HG03097 (cell line): ENCODE data around the gene CATSPER1.
A peak's percentile ranks its signal among the peaks of the same experiment; 100 is the strongest.
"Not testable (repeated sequence)": the region's sequence is repeated elsewhere in the genome, so short reads cannot be mapped to it uniquely, and the experiment has no call there.

Experiments used
- ATAC-seq: cut with Tn5 transposase; IDR thresholded peaks from one replicate; pipeline ENCODE4 v1.9.1; 2021; ENCODE audit not compliant: unreplicated experiment, low FRiP score

CATSPER1 gene

DNA sequence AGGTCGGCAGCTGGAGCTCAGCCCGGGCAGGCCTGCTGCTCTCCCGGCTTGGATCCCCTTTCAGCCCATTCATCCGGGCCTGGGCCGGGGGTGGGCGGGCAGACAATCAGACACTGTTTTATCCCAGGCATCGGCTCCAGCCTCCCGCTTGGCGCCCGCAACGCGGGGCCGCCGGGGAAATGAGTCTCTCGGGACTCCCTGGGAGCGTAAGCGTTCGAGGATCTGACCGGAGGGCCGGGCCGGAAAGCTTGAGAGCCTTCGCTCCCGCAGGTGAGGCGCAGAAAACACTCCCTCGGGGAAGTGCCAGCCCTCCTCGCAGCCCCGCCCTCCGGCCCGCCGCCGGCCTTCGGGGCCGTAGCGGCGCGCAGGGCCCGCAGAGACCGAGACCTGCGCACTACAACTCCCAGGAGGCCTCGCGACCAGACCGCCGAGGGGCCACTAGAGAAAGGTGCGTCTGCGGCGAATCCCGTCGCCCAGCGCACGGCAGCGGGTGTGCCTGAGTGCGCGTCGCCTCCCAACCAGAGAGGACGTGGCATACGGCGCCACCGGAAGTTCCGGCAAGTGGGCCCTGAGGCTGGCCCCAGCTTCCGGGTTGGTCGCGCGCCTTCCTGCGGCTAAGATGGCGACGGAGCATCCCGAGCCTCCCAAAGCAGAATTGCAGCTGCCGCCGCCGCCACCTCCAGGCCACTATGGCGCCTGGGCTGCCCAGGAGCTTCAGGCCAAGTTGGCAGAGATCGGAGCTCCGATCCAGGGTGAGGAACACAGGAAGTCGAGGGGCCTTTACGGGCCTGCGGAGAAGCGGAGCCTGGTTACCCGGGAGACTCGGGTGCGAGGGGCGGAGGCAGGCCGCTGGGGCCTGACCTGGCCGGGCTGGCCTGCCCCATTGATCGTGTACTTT is 25.7 kb upstream of the CATSPER1 start, which contains the start of gene SF3B2:
TSS of gene SF3B2 (plus strand) at position 599 of the 898 bp plus-strand sequence. CDS start at position 620, 21 bp downstream.
- ATAC-seq = peak; percentile 91

DNA sequence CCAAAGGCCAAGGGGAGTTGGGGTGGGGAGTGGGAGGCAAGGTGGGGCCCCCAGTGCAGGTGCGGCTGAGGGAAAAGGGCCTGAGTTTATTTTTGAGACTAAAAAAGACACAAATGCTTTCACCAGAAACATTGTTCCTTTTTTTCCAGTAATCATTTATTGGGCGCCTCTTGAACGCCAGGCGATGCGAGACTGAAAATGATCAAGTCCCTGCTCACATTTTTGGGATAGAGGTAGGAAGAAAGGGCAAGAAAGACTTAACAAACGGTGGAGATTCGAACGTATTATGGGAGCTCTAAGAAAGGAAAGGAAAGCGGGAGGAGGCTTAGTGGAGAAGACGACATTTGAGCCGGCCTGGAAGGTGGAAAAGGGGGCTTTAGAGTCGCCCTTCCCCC is 25.1 kb upstream of the CATSPER1 start:
- ATAC-seq = no peak

DNA sequence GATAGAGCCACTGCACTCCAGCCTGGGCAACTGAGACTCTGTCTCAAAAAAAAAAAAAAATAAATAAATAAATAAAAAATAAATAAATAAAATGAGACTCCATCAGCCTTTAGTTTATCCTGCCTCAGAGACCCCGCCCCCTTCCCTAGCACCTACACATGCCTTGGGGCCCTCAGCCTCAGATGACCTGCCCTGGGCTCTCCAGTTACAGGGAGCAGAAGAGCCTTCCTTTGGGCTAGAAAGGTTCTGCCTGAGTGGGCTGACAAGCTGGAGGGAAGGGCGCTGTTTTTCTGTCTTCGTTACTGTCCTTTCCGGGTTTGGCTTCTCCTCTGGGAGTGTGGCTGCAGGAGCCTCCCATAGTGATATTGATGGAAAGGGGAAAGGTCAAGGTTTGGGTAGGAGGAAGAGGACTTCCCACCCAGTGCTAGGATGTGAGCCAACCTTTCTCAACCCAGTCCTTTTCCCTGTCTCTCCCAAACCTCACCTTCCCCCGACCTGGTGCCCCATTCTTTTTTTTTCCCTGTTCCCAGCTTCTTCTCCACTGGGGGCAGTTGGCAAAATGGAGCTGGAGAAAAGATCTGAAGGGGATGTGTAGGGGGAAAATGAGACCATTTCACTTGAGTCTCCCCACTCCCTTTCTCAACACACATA is 24.4 kb upstream of the CATSPER1 start:
- no peak for ATAC-seq

DNA sequence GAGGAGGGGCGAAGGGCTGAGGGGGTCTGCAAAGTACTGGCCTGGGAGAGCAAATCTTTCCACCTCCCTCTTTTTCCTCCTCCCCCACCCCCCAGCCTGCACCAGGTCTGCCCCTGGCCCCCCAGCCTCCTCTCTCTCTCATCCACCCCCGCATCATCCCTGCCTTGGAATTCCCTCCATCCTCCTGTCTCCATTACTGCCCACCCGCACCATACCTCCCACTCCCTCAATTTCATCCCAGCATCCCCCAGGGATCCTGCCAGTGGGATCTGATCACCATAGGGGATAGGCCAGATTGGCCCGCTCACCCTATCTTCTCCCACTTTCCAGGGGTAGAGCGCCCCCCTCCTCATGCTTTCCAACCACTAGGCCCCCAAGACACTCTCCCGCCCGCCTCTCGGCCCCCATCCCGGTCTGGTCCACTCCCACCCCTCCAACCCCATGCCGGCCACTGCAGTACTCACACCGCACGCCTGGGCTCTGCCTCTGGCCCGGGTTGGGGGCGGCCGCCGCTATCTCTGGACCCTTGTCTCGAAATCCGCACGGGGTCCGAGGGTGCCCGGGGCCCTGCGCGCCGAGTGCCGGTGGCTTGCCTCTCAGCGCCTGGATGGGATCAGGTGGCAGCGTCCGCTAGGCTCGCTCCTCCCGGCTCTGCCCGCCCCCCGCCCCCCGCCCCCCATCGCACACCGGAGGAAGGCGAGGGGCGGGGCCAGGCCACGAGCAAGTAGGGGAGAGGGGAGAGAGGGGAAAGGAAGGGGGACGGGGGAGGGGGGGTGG is 22.5 kb upstream of the CATSPER1 start, which contains the start of gene GAL3ST3:
TSS of gene GAL3ST3 (minus strand) at position 615 of the 777 bp plus-strand sequence. CDS start 3,746 bp downstream, outside the sequence.
- no peak for ATAC-seq

DNA sequence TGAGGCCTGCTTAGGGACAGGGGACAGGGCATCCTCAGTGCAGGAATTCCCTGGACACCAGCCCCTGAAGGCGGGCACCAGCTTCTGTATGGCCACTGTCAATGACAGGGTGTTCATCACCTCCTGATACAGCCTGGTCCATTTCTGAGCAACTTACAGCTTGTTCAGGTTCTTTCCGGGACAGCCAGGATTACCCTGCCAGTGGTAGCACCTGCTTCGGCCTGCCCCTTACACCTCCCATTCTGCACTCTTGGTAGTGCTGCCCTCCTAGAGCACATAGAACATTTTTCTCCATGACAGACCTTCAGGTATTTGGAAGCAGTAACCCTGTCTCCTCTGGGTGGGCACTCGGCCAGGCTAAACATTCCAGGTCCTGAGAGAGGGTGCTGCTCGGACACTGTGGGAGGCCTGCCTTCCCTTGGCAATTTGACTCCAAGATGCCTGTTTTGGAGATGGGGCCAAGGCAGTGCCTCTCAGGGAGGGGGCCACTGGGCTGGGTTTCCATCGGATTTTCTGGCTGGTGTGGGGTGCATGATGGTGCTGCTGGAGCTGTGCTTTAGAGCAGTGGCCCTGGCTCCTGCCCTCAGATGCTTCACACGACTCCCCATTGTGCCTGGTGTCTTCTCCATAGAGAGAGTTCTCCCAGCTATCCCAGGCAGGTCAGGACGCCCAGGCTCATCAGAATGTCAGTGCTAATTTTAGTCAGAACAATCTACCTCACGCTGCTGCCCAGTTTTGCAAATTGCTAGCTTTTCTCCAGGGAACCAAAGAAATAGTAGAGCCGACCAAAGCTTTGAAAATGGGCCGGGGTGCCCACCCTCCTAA is 21.5 kb upstream of the CATSPER1 start:
- ATAC-seq = no peak

DNA sequence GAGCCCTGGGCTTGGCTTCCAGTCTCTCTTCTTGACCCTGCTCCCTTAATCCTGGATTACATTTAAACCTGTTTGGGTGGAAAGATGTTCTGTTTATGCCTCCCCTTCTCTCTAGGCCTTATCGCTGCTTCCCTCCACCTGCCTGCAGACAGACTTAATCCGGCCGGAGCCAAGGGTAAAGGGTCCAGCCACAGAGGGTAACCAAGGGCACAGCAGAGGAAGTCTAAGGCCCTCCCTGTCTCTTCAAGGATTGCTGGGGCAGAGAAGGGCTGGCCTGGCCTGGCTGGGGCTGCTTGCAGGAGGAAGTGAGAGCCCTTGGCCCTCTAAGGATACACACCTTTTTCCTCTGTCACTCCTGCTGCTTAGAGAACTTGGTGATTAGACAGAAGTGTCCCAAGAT is 20.6 kb upstream of the CATSPER1 start:
- no peak for ATAC-seq

DNA sequence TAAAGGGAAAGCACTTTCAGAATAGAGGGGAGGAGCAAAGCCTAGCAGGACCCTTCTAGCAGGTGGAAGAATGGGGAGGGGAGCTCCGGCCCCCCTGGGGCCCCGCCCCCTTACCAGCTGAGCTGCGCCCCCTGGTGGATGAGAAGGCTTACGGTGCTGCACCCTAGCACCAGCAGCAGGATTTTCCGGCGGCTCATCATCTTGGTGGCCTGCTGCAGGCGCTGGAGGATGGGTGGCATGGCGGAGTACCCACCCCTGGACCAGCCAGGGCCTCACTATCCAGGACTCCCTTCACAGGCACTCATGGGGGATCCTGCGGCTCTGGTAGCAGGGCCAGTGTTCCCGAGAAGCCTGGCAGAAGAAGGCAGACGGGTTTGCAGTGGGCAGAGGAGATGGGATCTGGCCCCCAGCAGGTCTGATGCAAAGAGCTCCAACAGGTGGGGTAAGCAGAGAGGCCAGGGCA is 18.9 kb upstream of the CATSPER1 start:
- peak; percentile 64 for ATAC-seq

DNA sequence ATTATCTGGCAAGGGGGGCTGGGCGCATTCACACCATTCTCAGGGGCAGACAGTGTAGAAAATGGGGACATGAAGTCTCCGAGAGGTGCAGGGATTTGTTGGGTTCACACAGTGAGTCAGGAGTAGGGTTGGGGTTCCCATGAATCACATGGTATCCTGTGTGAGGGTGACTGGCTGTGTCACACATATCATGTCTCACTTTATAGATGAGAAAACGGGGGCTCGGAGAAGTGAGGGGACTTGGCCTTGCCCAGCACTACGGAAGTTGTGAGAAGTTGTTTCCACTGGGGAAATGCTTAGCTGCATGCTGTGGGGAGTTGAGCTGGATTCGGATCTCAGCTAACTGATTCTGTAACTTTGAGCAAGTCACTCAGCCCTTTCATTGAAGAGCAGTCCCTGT is 18.5 kb upstream of the CATSPER1 start:
- no peak for ATAC-seq

DNA sequence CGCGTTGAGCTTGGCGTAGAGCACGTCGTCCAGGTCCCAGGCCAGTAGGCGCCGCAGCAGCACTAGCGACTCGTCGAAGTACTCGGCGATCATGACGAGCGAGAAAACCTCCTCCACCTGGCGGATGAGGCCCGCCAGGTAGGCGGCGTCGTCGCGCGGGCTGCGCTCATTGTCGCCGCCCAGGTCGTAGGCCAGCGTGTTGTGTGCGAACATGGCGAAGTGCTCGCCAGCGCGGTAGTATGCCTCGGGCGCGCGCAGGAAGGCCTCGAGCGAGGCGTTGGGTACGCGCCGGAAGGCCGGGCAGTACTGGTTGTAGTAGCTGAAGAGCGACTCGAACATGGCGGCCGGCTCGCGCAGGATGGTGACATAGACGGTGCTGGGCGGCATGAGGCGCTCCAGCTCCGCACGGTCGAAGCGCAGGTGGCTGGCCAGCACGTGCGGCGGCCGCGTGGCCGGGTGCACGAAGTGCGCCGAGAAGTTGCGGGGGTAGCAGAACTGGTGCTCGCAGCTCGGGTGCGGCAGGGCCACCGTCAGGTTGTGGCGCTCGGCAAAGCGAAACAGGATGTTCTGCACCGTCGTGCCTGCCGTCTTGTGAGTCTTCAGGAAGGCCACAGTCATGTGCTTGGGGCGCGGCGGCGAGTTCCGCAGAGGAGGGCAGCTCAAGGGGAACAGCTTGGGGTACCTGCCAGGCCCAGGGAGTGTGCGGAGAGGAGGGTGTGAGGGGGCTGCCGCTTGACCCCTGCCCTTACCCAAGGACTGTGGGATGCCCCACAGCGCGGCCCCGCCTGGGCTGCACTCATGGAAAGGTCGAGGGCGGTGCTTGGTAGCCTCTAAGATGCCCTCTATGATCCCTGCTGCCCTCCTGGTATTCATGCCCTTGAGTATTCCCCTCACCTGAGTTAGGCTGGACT is 17.0 kb upstream of the CATSPER1 start:
- ATAC-seq = no peak

DNA sequence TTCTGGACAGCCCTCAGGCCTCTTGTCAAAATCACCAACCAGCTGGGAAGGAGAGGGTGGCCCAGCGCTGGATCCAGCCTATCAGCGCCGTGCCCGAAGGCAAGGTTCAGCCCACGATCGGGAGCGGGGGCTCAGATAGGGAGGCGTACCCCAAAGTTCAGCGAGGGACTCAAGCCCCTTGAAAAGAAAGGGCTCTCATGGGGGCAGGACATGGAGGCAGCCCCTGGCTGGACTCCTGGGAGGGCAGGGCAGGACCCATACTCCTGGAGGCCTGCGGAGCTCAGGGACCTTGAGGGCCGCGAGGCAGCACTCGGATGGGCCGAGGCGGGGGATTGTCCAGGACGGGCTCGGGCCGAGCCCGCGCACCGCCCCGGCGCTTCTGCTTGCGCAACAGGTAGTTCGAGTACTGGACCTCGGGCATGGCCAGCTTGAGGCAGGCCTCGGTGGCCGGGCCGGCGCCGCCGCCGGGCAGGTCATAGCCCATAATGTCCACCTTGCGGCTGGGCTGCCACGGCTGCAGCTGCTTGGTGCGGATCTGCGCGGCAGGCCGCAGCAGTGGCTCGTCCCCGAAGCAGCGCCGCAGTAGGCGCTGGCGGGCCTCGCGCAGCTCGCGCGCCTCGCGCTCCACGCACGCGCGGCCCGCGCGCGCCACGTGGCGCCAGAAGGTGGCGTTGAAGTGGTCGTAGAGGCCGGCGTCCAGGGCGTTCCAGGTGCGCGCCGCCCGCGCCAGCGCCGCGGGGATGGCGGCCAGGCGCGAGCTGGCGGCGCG is 16.1 kb upstream of the CATSPER1 start:
- no peak for ATAC-seq

DNA sequence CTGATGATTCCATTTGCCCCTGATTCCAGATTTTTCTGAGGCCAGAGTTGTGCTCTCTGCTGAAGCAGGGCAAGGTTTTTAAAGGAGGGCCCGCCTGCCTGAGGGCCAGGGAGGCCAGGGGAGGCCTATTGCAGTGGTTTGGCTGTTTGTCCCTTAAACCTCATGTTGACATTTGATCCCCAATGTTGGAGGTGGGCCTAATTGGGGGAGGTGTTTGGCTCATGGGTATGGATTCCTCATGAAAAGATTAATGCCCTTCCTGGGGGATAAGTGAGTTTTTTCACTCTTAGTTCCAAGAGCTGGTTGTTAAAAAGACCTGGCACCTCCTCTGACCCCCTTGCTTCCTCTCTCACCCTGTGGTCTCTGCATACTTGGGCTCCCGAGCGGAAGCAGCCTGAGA is 13.5 kb upstream of the CATSPER1 start:
- ATAC-seq = no peak

DNA sequence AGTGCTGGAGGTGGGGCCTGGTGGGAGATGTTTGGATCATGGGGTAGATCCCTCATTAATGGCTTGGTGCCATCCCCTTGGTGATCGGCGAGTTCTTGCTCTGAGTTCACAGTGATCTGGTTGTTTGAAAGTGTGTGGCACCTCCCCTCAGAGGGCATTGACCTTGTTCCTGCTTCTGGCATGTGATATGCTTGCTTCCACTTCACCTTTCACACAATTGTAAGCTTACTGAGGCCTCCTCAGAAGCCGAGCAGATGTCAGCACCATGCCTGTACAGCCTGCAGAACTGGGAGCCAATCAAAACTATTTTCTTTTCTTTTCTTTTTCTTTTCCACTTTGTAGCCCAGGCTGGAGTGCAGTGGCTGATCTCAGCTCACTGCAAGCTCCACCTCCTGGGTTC is 11.0 kb upstream of the CATSPER1 start:
- no peak for ATAC-seq

DNA sequence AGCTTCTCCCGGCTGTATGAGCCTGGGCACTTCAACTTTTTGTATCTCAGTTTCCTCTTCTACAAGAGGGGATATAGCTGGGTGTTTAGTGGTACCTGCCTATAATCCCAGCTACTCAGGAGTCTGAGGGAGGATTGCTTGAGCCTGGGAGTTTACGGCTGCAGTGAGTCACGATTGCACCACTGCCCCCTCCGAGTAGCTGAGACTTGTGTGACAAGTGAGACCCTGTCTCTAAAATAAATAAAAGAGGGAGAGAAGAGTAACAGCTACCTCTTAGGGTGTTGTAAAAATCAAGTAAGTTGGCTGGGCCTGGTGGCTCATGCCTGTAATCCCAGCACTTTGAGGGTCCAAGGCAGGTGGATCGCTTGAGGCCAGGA is 10.0 kb upstream of the CATSPER1 start:
- no peak for ATAC-seq

DNA sequence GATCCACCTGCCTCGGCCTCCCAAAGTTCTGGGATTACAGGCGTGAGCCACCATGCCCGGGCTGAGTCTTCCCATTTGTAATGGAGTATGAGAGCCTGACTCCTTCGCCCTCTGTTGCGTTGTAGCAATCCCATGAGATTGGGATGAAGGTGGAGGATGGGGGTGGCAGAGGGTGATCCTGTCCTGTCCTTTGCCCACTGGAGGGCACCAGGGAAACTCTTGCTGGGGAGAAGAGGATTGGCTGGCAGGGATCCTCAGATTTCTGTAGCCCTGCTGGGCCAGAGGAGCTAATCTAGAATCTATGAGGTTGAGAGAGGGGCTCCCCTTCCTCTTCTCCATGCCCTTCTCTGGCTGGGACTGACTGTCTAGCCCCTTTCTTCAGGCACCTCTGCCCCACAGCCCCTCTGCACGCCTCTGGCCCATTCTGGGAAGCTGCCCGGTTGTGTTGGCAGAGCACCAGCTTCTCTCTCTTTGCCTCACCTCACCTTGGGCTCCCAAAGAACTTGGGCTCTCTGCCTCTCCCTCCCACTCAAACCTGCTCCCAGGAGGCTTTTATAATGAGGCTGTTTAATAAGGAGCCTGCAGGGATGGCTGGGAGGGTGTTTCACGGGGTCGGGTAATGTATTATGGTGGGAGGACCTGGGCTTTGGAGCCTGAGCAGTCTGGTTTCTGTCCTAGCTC is 9.5 kb upstream of the CATSPER1 start:
- ATAC-seq = no peak

DNA sequence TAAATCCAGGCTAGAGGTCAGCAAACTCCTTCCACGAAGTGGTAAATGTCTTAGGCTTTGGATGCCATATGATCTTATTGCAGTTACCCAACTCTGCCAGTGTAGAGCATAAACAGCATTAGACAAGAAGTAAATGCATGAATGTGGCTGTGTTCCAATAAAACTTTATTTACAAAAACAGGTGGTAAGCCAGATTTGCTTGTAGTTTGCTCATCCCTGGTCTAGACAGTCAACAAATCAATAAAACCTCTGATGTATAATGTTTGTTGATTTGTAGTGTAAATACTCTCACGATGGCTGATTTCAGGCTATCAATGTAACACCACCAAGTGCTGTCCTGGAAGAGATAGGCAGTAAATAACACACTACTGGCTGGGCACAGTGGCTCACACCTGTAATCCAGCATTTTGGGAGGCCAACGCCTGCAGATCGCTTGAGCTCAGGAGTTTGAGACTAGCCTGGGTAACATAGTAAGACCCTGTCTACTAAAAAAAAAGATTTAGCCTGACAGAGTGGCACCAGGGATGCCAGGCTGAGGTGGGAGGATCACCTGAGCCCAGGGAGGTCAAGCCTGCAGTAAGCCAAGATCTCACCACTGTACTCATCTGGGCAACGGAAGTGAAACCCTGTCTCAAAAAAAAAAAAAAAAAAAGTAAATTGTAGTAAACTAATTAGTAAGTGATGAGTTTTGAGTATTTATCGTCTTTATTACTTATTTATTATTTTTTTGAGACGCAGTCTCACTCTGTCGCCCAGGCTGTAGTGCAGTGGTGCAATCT is 6.9 kb upstream of the CATSPER1 start:
- no peak for ATAC-seq

DNA sequence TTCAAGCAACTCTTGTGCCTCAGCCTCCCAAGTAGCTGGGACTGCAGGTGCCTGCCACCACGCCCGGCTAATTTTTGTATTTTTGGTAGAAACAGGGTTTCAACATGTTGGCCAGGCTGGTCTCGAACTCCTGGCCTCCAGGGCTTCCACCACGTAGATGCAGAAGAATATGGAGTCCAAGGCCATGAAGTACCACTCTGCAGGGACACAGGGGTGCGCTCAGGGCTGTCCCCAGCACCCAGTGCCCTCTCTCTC is 3.2 kb downstream of the CATSPER1 start:
- not testable (repeated sequence) for ATAC-seq
